Measurements from ENCODE around the gene TMEM190. TPM values are rescaled to one million over a fixed set of nuclear protein-coding genes. Genes with fewer than 3 reads are reported as not detected.
A peak's percentile ranks its signal among the peaks of the same experiment; 100 is the strongest.

TMEM190 gene
- total and polyA plus RNA-seq, 5 donors from 2014 or later: not detected

DNA sequence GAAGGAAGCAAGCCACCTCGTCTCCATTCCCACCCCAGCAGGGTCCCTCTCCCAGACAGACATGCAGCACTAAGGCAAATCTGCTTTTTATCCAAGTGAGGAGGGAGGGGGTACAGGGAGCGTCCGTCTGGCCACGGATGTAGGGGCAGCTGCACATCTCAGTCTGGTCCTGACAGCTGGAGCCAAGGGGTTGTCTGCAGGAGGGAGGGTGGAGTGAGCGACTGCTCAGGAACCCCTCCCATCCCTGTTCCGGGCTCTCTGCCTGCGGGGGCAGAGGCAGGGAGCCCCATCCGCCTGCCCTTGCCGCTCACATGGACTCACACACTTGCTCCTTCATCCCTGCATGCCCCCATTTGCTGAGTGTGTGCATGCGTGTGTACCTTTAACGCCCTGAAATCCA is 2.5 kb downstream of the TMEM190 start:
- Histone ChIP-seq H3K27me3 (ENCODE audit: control insufficient read depth, insufficient read depth, low read length) (no peaks in the 10 kb centered on the region), H3K36me3 (ENCODE audit: control insufficient read depth, insufficient read depth, low read length) (no peaks in the 10 kb centered on the region), H3K4me1 (ENCODE audit: control insufficient read depth, insufficient read depth, low read length, poor library complexity, severe bottlenecking) (peaks cover 14% of the 10 kb centered on the region), H3K27ac (ENCODE audit: insufficient read depth, low read length, poor library complexity, severe bottlenecking) (no peak overlapping the region), H3K4me3 (ENCODE audit: low read depth, low read length) (no peak overlapping the region), H3K9me3 (ENCODE audit: control insufficient read depth in 2 of 2, low read length in 2 of 2) (no peaks in the 10 kb centered on the region)
- H3K4me1 Mint-ChIP-seq: peaks cover 0 to 22% (median 7%) of the 10 kb centered on the region in 4 donors
- H3K4me3 Mint-ChIP-seq: peak overlapping the region in 2 of 4 donors; percentile 54 to 80
- peaks cover 9% of the 10 kb centered on the region for H3K27me3 Mint-ChIP-seq
- no peak overlapping the region for H3K27ac Mint-ChIP-seq
- H3K9me3 Mint-ChIP-seq: peaks cover 0 to 2% (median 0%) of the 10 kb centered on the region in 7 donors
- ATAC-seq (ENCODE audit: low read depth in 2 of 2) (no peak), DNase-seq (no peak)
- H3K36me3 Mint-ChIP-seq: peaks cover 3% of the 10 kb centered on the region

DNA sequence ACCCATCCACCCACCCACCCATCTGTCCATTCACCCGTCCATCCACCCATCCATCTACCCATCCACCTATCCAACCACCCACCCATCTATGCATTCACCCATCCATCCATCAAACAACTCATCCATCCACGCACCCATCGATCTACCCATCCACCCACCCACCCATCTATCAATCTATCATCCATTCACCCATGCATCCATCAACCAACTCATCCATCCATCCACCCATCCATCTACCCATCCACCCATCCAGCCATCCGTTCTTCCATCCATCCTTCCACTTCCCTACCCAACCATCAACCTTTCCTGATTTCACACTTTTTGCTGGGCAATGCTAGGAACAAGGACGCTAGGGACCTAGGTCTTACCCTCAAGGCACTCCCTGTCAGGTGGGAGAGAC is 5.4 kb downstream of the TMEM190 start:
- H3K4me3 ChIP-seq (ENCODE audit: low read depth, low read length): no peak overlapping the region
- DNase-seq (no peak), ATAC-seq (ENCODE audit: low read depth in 2 of 2) (no peak)
- H3K27me3 ChIP-seq (ENCODE audit: control insufficient read depth, insufficient read depth, low read length): no peaks in the 10 kb centered on the region
- peaks cover 0 to 44% (median 17%) of the 10 kb centered on the region in 4 donors for H3K4me1 Mint-ChIP-seq
- H3K4me3 Mint-ChIP-seq: peak overlapping the region; percentile 27 to 89 (median 87)
- peaks cover 0 to 2% (median 0%) of the 10 kb centered on the region in 7 donors for H3K9me3 Mint-ChIP-seq
- H3K27ac ChIP-seq (ENCODE audit: insufficient read depth, low read length, poor library complexity, severe bottlenecking): no peak overlapping the region
- peaks cover 3% of the 10 kb centered on the region for H3K36me3 ChIP-seq (ENCODE audit: control insufficient read depth, insufficient read depth, low read length)
- peaks cover 15% of the 10 kb centered on the region for H3K36me3 Mint-ChIP-seq
- H3K27me3 Mint-ChIP-seq: no peaks in the 10 kb centered on the region
- peak overlapping the region in 2 of 3 donors; percentile 26 to 56 for H3K27ac Mint-ChIP-seq
- no peaks in the 10 kb centered on the region for H3K9me3 ChIP-seq (ENCODE audit: control insufficient read depth in 2 of 2, low read length in 2 of 2)
- H3K4me1 ChIP-seq (ENCODE audit: control insufficient read depth, insufficient read depth, low read length, poor library complexity, severe bottlenecking): peaks cover 33% of the 10 kb centered on the region

DNA sequence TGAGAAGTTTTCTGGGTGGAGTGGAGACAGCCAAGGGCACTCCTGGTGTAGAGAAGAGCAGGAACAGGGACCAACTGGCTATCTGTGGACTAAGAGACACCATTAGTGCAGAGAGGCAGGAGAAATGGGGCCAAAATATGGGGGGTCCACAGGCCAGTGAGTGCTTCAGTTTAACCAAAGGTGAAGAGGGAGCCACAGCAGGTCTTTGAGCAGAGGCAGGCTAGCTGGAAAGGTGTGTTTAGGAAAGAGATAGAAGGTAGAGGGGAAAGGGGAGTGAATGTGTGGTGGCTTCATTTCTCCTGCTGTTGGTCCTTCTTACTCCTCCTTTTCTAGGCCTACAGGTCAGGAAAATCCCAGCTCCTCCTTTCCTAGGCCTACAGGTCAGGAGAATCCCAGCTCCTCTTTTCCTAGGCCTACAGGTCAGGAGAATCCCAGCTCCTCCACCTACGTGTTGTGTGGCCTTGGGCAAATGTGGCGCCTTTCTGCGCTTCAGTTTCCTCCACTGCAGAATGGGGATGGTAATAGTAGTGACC is 6.0 kb downstream of the TMEM190 start:
- Mint-ChIP-seq H3K4me1 (peaks cover 0 to 50% (median 20%) of the 10 kb centered on the region in 4 donors), H3K27ac (peak overlapping the region in 2 of 3 donors; percentile 26 to 56), H3K36me3 (peaks cover 15% of the 10 kb centered on the region), H3K4me3 (peak overlapping the region; percentile 86 to 90 (median 88)), H3K9me3 (peaks cover 0 to 2% (median 0%) of the 10 kb centered on the region in 7 donors), H3K27me3 (no peaks in the 10 kb centered on the region)
- peaks cover 38% of the 10 kb centered on the region for H3K4me1 ChIP-seq (ENCODE audit: control insufficient read depth, insufficient read depth, low read length, poor library complexity, severe bottlenecking)
- peaks cover 8% of the 10 kb centered on the region for H3K36me3 ChIP-seq (ENCODE audit: control insufficient read depth, insufficient read depth, low read length)
- no peak overlapping the region for H3K4me3 ChIP-seq (ENCODE audit: low read depth, low read length)
- no peaks in the 10 kb centered on the region for H3K27me3 ChIP-seq (ENCODE audit: control insufficient read depth, insufficient read depth, low read length)
- peak overlapping the region; percentile 23 for H3K27ac ChIP-seq (ENCODE audit: insufficient read depth, low read length, poor library complexity, severe bottlenecking)
- ATAC-seq (ENCODE audit: low read depth in 2 of 2): no peak
- H3K9me3 ChIP-seq (ENCODE audit: control insufficient read depth in 2 of 2, low read length in 2 of 2): no peaks in the 10 kb centered on the region
- no peak for DNase-seq

DNA sequence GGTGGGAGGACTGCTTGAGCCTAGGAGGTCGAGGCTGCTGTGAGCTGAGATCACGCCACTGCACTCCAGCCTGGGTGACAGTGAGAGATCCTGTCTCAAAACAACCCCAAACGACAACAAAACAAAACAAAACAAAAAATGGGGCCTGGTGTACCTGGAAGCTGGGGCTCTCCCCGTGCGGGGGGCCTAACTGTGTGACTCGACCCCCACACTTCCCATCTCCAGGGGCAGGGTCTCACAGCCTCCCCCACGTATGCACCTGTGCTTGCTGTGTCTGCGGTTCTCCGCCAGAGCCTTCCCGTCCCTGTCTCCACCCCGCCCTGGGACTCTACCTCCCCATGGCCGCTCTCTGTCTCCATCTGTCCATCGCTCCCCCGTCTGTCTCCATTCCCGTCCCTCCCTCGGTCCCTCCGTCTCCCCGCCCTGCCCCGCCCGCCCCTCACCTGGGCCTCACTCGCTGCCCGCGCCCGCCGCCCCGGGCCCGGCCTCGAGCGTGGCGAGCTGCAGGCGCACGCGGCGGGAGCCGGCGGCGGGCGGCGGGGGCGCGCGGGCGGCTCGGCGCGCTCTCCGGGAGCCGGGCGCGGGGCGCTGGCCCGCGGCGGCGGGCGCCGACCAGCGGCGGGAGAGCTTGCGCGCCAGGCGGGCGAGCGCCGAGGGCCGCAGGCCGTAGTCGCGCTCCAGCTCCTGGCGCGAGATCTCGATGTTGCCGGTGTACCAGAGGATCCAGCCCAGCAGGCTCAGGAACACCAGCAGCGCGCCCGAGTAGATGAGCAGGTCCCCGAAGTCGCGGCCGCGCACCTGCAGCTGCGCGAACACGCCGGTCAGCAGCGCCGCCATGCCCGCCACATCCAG is 6.9 kb downstream of the TMEM190 start:
- Mint-ChIP-seq H3K27ac (peak overlapping the region; percentile 38 to 88 (median 84)), H3K36me3 (peaks cover 18% of the 10 kb centered on the region), H3K4me3 (peak overlapping the region; percentile 86 to 90 (median 88)), H3K4me1 (peaks cover 0 to 59% (median 25%) of the 10 kb centered on the region in 4 donors), H3K27me3 (no peaks in the 10 kb centered on the region), H3K9me3 (peaks cover 0 to 2% (median 0%) of the 10 kb centered on the region in 7 donors)
- peak overlapping the region; percentile 34 for H3K4me3 ChIP-seq (ENCODE audit: low read depth, low read length)
- no peaks in the 10 kb centered on the region for H3K27me3 ChIP-seq (ENCODE audit: control insufficient read depth, insufficient read depth, low read length)
- peak; percentile 24 to 66 (median 33) for DNase-seq
- peaks cover 48% of the 10 kb centered on the region for H3K4me1 ChIP-seq (ENCODE audit: control insufficient read depth, insufficient read depth, low read length, poor library complexity, severe bottlenecking)
- peak overlapping the region; percentile 23 for H3K27ac ChIP-seq (ENCODE audit: insufficient read depth, low read length, poor library complexity, severe bottlenecking)
- H3K36me3 ChIP-seq (ENCODE audit: control insufficient read depth, insufficient read depth, low read length): peaks cover 17% of the 10 kb centered on the region
- ATAC-seq (ENCODE audit: low read depth in 2 of 2): no peak
- no peaks in the 10 kb centered on the region for H3K9me3 ChIP-seq (ENCODE audit: control insufficient read depth in 2 of 2, low read length in 2 of 2)

DNA sequence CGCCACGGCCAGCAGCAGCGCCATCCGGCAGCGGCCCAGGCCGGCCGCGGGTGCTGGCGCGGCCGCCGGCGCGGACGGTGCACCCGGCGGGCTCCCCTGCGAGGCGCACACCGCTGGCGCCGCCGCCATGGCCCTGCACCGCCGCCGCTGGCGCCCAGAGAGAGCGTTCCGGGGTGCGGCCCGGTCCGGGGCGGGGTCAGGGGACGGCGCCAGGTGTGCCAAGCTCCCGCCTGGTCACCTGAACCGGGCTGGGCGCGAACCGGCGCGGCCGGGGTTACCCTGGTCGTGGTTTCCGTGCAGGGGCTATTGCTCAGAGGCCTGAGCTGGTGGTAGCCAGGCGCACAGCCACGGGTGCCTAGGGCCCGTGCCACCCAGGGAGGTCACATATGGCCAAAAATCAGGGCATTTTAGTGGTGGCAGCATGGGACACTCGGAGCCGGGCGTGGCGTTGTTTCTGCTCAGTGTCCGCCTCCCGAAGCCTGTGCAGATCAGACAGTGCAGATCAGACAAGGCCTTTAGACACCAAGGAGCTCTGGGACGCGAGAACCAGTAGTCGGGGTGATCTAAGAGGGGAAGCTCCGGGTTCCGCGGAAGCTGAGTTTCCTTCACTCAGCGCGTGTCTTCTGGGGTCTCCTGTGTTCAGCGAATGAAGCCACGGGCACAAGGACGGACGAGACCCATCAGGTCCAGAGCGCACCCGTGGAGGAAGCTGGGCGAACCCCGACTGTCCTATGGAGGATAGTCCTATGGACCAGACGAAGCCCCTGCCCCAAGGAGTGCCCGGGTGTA is 7.7 kb downstream of the TMEM190 start, which contains the start of gene TMEM238:
Gene TMEM238 (minus strand): TSS at position 162 of the 789 bp plus-strand sequence. CDS start 33 bp downstream, at position 129.
- Histone ChIP-seq H3K4me1 (ENCODE audit: control insufficient read depth, insufficient read depth, low read length, poor library complexity, severe bottlenecking) (peaks cover 56% of the 10 kb centered on the region), H3K27me3 (ENCODE audit: control insufficient read depth, insufficient read depth, low read length) (no peaks in the 10 kb centered on the region), H3K36me3 (ENCODE audit: control insufficient read depth, insufficient read depth, low read length) (peaks cover 25% of the 10 kb centered on the region), H3K27ac (ENCODE audit: insufficient read depth, low read length, poor library complexity, severe bottlenecking) (peak within 1 kb of the TSS; percentile 94), H3K9me3 (ENCODE audit: control insufficient read depth in 2 of 2, low read length in 2 of 2) (no peaks in the 10 kb centered on the region), H3K4me3 (ENCODE audit: low read depth, low read length) (peak within 1 kb of the TSS; percentile 94)
- H3K27me3 Mint-ChIP-seq: no peaks in the 10 kb centered on the region
- ATAC-seq (ENCODE audit: low read depth in 2 of 2) (no peak), DNase-seq (peak; percentile 28 to 56 (median 45))
- H3K4me3 Mint-ChIP-seq: peak within 1 kb of the TSS; percentile 97 to 100 (median 100)
- peak within 1 kb of the TSS; percentile 95 to 100 (median 99) for H3K27ac Mint-ChIP-seq
- H3K36me3 Mint-ChIP-seq: peaks cover 19% of the 10 kb centered on the region
- H3K9me3 Mint-ChIP-seq: peaks cover 0 to 2% (median 0%) of the 10 kb centered on the region in 7 donors
- peaks cover 0 to 67% (median 27%) of the 10 kb centered on the region in 4 donors for H3K4me1 Mint-ChIP-seq

DNA sequence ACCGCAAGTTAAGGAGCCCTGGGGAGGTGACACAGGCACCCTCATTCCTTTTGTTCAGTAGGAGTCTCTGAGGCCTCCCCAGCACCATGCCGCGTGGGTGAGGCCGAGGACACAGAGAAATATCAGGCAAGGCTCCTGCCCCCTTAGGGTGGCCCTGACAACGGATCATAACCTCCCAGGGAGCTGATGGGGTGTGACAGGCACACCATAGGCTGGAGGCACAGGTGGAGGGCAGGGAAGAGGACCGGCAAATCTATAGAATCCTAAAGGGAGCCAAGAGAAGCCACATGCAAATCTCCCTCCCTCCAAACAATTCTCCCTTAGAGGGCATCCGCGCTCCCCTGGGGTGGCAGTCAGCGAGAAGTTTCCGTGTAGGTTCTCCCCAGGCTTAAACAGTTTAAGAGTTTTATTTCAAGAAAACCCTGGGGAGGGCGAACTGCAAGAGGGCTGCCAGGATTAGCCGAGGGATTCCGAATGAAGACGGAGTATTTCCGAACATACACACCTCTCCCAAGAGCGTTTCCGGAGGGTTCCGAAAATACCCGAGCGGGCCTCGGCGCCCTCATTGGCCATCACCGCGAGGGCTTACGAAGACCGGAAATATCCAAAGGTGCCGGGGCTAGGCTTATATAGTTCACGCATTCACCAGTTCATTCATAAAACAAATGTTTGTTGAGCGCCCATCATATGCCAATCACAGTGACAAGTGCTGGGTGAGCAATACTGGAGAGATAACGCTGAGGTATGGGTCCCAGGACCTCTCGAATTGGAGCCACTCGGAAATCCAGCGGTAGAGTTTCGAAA is 8.5 kb downstream of the TMEM190 start:
- Histone ChIP-seq H3K27me3 (ENCODE audit: control insufficient read depth, insufficient read depth, low read length) (no peaks in the 10 kb centered on the region), H3K4me3 (ENCODE audit: low read depth, low read length) (peak overlapping the region; percentile 94), H3K9me3 (ENCODE audit: control insufficient read depth in 2 of 2, low read length in 2 of 2) (no peaks in the 10 kb centered on the region), H3K4me1 (ENCODE audit: control insufficient read depth, insufficient read depth, low read length, poor library complexity, severe bottlenecking) (peaks cover 61% of the 10 kb centered on the region), H3K27ac (ENCODE audit: insufficient read depth, low read length, poor library complexity, severe bottlenecking) (peak overlapping the region; percentile 94), H3K36me3 (ENCODE audit: control insufficient read depth, insufficient read depth, low read length) (peaks cover 25% of the 10 kb centered on the region)
- DNase-seq (peak; percentile 95 to 97 (median 96)), ATAC-seq (ENCODE audit: low read depth in 2 of 2) (peak; percentile 85 to 86)
- peaks cover 24% of the 10 kb centered on the region for H3K36me3 Mint-ChIP-seq
- H3K27ac Mint-ChIP-seq: peak overlapping the region; percentile 95 to 100 (median 99)
- peaks cover 5 to 75% (median 32%) of the 10 kb centered on the region in 4 donors for H3K4me1 Mint-ChIP-seq
- H3K9me3 Mint-ChIP-seq: peaks cover 0 to 2% (median 0%) of the 10 kb centered on the region in 7 donors
- H3K27me3 Mint-ChIP-seq: no peaks in the 10 kb centered on the region
- H3K4me3 Mint-ChIP-seq: peak overlapping the region; percentile 97 to 100 (median 100)

All from CD4-positive, CD25-positive, alpha-beta regulatory T cell (primary cell).